ENCODE results near the gene TFDP2. TPM values are rescaled to one million over a fixed set of nuclear protein-coding genes. Genes with fewer than 3 reads are reported as not detected.
"Not testable (repeated sequence)": the region's sequence is repeated elsewhere in the genome, so short reads cannot be mapped to it uniquely, and the experiment has no call there.

Gene TFDP2
- total RNA-seq, 1 donor from 2014 or later = 17.0 TPM

DNA sequence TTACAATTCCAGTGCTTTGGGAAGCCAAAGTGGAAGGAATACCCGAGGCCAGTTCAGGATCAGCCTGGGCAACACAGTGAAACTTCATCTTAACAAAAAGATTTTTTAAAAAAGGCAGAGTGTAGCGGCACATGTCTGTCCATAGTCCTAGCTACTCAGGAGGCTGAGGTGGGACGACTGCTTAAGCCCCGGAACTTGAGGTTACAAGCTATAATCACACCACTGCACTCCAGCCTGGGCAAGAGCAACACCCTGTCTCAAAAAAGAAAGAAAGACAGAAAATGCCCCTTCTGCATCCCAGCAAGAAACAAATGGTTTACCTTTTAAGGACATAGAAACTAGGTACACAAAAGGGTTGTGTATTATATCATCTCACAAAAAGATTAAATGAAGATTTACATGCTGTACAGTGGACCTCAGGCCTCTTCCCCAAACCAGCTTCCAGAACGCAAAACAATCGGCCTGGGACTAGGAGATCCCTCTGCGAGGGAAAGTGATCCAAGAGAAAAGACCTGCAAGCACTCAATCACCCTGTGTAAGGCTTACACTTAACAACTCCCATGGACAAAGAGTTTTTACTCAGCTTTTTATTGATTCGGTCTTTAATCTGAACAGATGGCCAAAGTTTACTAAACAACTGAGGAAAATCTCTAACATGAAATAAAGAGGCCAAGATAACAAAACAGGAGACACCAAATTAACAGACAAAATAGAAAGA, 21.2 kb downstream of the TFDP2 start:
- DNase-seq (ENCODE audit: low read depth, low spot score) = no peak

DNA sequence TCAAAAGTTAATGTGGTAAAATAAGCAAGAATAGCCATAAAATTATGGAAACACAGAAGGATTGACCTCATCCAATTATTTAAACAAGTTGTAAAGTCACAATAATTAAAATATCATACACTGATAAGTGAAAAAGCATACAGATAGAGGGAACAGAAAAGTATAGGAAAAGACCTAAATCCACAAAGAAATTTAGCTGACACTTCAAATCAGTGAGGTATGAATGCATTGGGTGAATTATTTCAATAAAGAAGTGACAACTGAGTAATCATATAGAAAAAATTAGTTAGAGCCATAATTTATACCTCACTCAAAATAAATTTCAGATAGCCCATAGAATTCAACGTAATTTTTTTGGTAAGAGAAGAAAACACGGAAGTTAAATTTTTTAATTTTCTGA, 25.1 kb downstream of the TFDP2 start:
- DNase-seq (ENCODE audit: low read depth, low spot score) = no peak

DNA sequence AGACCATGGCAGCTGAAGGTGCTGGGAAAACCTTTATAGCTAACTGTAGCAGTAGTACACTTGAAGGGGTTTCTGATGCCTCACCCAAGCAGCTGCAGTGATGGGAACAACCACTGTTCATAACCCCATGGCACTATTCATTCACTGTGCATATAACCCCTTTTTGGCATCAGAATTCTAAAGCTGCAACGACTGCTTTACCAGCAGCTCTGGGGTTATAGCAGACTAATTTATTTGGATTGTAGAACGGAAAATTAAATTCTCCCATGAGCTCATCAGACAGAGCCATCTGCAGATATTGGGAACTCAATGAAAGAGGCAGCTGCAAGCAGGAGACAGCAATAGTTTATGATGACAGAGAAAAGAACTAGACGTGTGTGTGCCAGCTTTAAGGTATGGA, 28.6 kb downstream of the TFDP2 start:
- no peak for DNase-seq (ENCODE audit: low read depth, low spot score)

DNA sequence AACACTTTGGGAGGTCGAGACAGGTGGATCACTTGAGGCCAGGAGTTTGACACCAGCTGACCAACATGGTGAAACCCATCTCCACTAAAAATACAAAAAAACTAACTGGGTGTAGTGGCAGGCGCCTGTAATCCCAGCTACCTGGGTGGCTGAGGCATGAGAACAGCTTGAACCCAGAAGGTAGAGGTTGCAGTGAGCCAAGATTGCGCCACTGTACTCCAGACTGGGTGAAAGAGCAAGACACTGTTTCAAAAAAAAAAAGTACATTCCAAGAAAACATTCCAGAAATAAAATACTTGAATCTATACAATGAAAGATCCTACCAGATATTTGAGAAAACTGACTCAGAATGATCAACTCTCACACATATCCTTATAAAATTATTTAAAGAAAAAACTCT, 30.4 kb downstream of the TFDP2 start:
- DNase-seq (ENCODE audit: low read depth, low spot score) = no peak

DNA sequence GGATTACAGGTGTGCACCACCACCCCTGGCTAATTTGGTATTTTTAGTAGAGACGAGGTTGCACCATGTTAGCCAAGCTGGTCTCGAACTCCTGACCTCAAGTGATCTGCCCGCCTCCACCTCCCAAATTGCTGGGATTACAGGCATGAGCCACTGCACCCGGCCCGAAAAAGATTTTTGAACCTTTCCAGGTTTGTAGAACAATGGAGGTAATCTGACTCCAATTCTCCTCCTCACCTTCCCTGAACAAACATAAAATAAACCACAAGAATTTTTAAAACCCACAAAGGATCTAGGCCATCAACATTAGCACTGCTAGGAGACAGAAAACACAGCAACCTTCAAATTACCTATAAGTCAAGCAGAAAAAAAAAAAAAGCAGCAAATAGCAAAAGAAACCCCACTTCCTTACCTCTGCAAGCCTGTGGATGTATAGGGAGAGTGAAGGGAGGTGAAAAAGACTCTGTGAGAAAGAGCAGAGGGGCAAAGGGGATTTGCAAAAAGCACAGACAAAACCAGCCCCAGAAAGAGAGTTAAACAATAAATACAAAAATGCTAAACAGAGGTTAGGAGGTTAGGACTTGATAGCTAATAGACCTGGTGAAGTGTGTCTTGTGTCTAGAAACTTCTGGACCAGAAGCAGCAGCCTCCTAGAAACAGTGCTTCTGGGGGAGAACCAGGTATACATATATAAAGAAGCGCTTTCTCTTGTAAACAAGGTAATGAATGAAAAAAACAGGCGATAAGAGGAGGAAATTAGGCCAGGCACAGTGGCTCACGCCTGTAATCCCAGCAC, 32.1 kb downstream of the TFDP2 start:
- no peak for DNase-seq (ENCODE audit: low read depth, low spot score)

DNA sequence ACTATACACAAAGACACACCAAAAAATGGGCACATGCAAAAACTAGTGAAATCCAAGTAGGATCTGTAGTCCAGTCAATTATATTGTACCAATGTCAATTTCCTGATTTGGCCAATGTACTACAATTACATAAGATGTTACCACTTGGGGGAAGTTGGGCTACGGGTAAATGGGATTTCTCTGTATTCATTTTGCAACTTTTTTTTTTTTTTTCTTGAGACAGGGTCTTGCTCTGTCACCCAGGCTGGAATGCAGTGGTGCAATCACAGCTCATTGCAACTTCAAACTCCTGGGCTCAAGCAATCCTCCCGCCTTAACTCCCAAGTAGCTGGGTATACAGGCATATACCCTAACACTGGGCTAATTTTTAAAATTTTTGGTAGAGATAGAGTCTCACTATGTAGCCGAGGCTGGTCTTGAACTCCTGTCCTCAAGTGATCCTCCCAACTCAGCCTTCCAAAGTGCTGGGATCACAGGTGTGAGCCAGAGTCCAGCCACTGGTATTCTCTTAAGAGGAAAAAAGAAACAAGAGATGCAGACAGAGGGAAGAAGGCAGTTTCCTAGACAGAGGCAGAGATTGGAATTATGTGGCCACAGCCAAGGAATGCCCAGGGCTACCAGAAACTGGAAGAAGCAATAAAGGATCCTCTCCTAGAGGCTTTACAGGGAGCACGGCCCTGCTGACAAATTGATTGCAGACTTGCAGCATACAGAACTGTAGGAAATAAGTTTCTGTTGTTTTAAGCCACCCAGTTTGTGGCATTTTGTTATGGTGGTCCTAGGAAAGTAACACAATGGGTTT, 33.3 kb downstream of the TFDP2 start:
- DNase-seq (ENCODE audit: low read depth, low spot score) = no peak

DNA sequence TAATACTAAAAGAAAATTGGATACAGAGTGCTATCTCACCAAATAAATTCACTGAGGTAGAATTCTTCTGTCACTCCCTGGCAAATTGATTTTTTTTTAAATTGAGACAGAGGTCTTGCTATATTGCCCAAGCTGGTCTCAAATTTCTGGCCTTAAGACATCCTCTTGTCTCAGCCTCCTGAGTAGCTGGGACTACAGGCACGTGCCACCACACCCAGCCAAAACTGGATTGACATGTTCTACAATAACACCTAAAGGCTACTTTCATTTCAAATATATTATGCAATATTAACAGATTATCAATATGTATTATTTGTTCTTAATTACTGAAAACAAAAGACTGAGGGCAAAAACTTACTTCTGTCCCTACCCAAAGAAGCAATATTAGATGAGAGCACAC, 36.7 kb downstream of the TFDP2 start:
- no peak for DNase-seq (ENCODE audit: low read depth, low spot score)

DNA sequence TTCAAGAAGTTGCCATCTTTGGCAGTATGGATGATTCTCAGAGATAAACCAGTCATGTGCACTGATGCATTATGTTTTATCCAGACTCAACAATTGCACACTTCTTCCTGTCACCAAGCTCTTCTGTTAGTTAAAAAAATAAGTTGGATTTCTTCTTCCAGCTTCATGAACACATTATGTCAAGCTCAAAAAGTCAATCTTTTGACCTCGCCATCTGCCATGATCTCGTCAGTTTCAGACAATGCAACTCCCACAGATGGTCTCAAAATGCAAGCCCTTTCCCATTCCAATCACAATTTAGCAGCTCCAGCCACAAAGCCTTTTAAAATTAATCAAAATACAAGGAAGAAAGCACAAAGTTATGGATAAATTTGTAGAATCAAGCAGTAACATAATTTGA, 42.8 kb downstream of the TFDP2 start:
- no peak for DNase-seq (ENCODE audit: low read depth, low spot score)

DNA sequence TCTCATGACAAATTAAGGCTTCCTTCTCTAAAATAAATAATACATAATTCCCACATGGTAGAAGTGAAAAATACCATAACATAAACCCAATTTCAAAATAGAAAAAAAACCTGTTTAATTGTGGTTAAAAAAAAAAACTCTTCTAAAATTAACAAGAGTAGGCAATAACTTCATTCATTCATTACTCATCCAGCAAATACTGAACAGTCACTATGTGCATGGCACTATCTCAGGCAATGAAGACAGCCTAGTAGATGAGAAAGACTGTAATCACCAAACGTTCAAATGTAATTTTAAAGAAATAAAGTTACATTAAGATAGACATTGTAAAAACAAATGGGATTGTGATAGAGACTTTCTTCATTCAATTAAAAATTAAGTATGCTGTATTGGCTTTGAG, 43.4 kb downstream of the TFDP2 start:
- no peak for DNase-seq (ENCODE audit: low read depth, low spot score)

DNA sequence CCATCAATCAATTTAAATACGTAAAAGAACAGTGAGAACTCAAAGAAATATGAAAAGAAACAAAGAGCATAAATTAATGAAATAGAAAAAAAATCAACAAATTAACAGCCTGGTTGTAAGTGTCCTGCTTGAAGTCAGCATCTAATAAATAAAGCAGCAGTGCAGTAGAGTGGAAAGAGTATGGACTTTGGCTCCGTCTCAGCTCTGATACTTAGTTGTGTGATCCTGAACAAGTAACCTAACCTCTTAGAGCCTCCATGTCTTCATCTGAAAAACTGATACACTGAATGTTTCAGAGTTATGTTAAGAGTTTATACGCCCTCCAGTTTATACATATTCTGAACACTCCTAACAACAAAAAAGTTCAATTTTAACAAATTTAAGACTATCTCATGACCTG, 44.6 kb downstream of the TFDP2 start:
- no peak for DNase-seq (ENCODE audit: low read depth, low spot score)

DNA sequence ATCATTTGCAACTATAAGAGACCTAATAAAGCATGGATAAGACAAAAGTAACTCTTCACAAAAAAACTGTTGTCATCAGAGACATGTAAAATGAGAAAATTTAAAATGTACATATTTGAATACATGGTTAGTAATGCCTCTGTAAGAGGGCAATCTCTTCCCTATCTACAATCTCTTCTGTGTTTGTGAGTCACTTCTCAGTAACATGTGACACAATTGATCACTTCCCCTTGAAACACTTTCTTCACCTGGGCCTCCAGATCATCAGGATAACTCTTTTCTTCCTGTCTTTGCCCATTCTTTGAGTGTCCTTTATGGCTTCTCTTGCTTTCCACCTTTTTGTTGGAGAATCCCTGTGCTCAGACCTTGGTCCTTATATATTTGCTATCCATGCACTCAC, 50.4 kb downstream of the TFDP2 start:
- no peak for DNase-seq (ENCODE audit: low read depth, low spot score)

DNA sequence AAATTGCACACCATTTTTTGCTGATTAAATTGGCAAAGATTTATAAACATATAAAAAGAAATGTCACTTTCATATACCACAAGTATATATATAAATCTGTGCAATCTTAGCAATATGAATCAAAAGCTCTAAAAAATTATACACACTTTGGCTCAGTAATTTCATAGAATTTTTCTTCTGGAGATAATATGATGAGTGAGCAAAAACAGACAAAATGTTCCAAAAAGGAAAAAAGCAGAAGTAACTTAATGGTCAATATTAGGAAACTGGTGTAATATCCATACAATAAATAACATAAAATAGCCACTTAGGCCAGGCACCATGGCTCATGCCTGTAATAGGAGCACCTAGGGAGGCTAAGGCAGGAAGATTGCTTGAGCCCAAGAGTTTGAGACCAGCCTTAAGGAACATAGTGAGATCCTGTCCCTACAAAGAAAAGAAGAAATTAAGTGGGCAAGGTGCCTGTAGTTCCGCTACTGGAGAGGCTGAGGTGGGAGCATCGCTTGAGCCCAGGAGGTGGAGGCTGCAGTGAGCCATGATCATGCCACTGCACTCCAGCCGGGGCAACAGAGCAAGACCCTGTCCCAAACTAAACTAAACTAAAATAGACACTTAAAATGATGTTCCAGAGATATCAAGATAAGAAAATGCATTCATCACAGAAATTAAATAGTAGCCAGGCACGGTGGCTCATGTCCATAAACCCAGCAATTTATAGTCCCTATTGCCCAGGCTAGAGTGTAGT, 52.1 kb downstream of the TFDP2 start:
- DNase-seq (ENCODE audit: low read depth, low spot score) = no peak

DNA sequence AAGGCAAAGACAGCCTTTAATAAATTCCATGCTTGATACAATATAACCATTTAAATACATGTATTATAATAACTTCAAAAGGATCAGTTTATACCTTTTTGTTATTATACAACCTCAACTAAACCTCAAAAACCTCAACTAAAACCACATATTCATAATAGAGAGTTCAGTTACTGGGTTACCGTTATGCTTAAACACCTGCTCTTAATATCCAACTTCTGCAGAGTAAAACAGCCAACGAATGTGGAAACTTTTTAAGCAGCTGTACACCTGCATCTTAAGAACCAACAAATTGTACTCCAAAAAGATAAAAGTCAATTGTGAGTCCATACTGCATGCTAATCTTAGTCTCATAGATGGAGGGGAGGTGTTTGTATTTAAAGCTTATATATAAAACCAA, 53.5 kb downstream of the TFDP2 start:
- DNase-seq (ENCODE audit: low read depth, low spot score) = no peak

DNA sequence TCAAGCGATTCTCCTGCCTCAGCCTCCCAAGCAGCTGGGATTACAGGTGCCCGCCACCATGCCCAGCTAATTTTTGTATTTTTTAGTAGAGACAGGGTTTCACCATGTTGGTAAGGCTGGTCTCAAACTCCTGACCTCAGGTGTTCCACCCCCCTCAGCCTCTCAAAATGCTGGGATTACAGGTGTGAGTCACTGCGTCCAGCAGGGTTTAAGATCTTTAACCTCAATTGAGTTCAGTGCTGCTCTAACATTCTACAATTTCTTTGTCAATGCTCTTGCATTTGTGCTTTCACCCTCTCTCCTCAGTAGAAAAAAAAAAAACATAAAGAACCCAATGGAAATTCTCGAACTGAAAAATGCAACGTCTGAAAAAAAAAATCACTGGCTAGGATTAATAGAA, 60.4 kb downstream of the TFDP2 start:
- DNase-seq (ENCODE audit: low read depth, low spot score) = not testable (repeated sequence)

DNA sequence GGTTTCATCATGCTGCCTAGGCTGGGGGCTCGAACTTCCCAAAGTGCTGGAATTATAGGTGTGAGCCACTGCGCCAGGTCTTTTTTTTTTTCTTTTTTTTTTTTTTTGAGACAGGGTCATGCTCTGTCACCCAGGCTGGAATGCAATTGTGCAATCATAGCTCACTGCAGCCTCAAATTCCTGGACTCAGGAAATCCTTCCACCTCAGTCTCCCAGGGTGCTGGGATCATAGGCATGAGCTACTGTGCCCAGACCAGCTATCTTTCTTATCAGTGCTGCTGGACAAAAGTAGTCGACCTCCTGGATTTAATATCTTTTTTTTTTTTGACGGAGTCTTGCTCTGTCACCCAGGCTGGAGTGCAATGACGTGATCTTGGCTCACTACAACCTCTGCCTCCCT, 60.8 kb downstream of the TFDP2 start:
- DNase-seq (ENCODE audit: low read depth, low spot score) = no peak

DNA sequence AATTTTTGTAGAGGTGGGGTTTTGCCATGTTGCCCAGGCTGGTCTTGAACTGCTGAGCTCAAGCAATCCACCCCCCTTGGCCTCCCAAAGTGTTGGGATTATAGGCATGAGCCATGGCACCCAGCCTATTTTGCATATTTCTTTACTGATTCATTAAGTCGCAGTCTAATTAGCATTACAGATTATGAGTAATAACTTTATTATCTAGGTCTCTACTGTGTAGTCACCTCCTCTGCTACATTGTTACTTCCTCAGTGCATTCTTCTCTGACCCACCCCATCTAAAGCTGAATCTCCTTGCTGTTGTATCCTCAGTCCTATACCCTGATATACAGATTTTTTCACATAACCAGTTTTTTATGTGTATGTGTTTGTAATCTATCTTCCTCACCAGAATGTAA, 61.7 kb downstream of the TFDP2 start:
- no peak for DNase-seq (ENCODE audit: low read depth, low spot score)

DNA sequence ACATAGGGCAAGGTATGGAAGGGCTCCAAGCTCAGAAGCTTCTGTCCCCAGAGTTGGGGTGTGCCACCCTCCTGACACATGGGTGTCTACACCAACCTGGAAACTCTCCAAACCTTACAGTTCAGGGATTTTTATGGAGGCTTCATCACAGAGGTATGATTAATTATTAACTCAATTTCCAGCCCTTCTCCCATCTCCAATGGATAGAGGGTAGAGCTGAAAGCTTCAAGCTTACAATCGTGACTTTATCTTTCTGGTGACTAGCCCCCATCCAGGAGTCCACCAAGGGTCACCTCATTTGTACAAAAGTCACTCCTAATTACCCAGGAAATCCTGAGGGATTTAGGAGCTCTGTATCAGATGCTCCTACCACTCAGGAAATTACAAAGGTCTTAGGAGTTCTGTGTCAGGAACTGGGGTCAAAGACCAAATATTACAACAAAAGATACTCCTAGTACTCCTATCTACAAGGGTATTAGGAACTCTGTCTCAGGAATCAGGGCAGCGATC, 62.7 kb downstream of the TFDP2 start:
- DNase-seq (ENCODE audit: low read depth, low spot score) = no peak

DNA sequence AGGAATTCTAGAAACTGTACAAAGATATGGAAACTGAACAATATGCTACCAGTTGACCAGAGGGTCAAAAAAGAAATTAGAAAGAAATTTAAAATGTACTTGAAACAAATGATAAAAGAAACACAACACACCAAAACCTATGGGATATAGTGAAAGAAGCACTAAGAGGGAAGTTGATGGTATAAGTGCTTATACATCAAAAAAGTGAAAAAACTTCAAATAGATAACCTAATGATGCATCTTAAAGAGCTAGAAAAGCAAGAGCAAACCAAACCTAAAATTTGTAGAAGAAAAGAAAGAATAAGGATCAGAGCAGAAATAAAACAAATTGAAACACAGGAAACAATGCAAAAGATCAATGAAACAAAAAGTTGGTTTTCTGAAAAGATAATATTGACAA, 68.2 kb downstream of the TFDP2 start:
- no peak for DNase-seq (ENCODE audit: low read depth, low spot score)

DNA sequence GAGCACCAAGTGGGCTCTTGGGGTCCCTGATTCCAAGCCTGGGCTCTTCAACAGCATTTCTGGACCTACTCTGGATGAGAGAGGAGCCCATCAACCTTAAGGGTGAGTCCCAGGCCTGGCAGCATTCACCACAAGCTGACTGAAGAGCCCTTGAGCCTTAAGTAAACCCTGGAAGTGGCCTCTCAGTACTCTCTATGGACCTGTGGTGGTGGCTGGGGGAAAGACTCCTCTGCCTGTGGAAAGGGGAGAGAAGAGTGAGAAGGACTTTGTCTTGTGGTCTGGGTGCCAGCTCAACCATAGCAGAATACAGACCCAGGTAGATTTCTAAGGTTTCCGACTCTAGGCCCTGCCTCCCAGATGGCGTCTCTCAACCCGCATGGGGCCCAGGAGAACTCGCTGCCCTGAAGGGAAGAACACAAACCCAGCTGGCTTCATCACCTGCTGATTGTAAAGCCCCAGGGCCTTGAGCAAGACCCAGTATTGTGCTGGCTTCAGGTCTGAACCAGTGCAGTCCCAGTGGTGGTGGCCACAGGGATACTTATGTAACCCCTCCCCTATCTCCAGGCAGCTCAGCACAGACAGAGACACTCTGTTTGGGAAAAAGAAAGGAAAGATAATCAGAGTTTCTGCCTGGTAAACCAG, 71.4 kb downstream of the TFDP2 start:
- no peak for DNase-seq (ENCODE audit: low read depth, low spot score)

DNA sequence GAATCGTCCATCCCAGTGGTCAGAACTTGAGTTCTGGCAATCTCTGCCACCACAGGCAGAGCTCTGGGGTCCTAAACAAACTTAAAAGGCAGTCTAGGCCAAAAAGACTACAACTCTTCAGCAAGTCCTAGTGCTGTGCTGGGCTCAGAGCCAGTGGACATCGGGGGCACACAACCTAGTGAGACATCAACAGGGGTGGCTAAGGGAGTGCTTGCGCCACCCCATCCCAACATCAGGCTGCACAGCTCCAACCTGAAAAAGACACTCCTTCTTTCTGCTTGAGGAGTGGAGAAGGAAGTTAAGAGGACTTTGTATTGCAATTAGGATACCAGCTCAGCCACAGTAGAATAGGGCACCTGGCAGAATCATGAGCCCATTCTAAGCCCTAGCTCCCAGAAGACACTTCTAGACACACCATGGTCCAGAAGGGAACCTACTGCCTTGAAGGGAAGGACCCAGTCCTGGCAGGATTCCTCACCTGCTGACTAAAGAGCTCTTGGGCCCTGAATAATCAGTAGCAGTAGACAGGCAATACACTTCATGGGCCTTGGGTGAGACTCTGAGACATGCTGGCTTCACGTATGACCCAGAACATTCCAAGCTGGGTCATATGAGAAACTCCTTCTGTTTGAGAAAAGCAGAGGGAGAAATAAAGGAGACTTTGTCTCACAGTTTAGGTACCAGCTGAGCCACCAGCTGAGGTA, 72.0 kb downstream of the TFDP2 start:
- DNase-seq (ENCODE audit: low read depth, low spot score) = no peak

All from pulmonary artery endothelial cell (primary cell).